Measurements from ENCODE around the gene FCER1G.

- no peak for TF ChIP-seq MAX (CRISPR knock-in tag; IDR thresholded peaks at IDR 0.05)
- TF ChIP-seq EGR1 (conservative IDR thresholded peaks at IDR 0.05): no peak
- TF ChIP-seq MTA1 (IDR thresholded peaks at IDR 0.05; ENCODE audit: borderline replicate concordance): no peak
- no peak for TF ChIP-seq ZNF431 (CRISPR knock-in tag; IDR thresholded peaks at IDR 0.05)
- no peak for TF ChIP-seq ETV6 (IDR thresholded peaks at IDR 0.05; ENCODE audit: borderline replicate concordance in 1 of 2, low read depth in 2 of 2, low read length in 1 of 2)
- TF ChIP-seq ETV6 (CRISPR knock-in tag; IDR thresholded peaks at IDR 0.05; ENCODE audit: borderline replicate concordance): no peak
- TF ChIP-seq DEAF1 (CRISPR knock-in tag; IDR thresholded peaks at IDR 0.05): no peak
- TF ChIP-seq ZNF639 (CRISPR knock-in tag; conservative IDR thresholded peaks at IDR 0.05 in 1 of 2, IDR thresholded peaks at IDR 0.05 in 1 of 2): no peak
- no peak for TF ChIP-seq POLR2AphosphoS5 (IDR thresholded peaks at IDR 0.05; ENCODE audit: control insufficient read depth, insufficient read depth, low read depth, low read length)
- no peak for TF ChIP-seq CTCF (IDR thresholded peaks at IDR 0.05 in 2 of 3, conservative IDR thresholded peaks at IDR 0.05 in 1 of 3; ENCODE audit: insufficient read depth in 2 of 3, low read depth in 1 of 3, low read length in 3 of 3)
- TF ChIP-seq CEBPB (tag; IDR thresholded peaks at IDR 0.05): no peak
- TF ChIP-seq BACH1 (tag; IDR thresholded peaks at IDR 0.05): no peak
- no peak for TF ChIP-seq DLX4 (CRISPR knock-in tag; IDR thresholded peaks at IDR 0.05)
Observed at GRCh38 chr1:161259765-161260164, 44.7 kb downstream of the FCER1G start.
